GM23248 (cell line): ENCODE measurements around the gene CCNB1.

Experiments
- EZH2 ChIP-seq: fragments of 200-600 bp; sonication (generic); IDR thresholded peaks from 2 replicates; pipeline ENCODE4 v1.6.1; 2018; ENCODE audit warnings: antibody characterized with exemption, mild to moderate bottlenecking; ENCODE audit not compliant: insufficient read depth, poor library complexity, severe bottlenecking
- EZH2phosphoT487 ChIP-seq: fragments of 200-600 bp; sonication (generic); IDR thresholded peaks from 2 replicates; pipeline ENCODE4 v1.6.1; 2018; ENCODE audit warnings: antibody characterized with exemption, moderate library complexity, mild to moderate bottlenecking, low read depth; ENCODE audit not compliant: insufficient read depth

- TF ChIP-seq EZH2 (no peak), EZH2phosphoT487 (no peak)
These were observed 44.2 kb downstream of the CCNB1 start for GRCh38 chr5:69211200-69211599.
